SK-N-SH (cell line): ENCODE results near the gene SPEM1. TPM values are rescaled to one million over a fixed set of nuclear protein-coding genes. Genes with fewer than 3 reads are reported as not detected.

Source experiments
- CTCF ChIA-PET: fragments of 300-600, 350-600 bp; formaldehyde crosslinking; extraction: SDS; loops from one replicate; lab custom pipeline; 2021; lab: Yijun Ruan, JAX
- POLR2A ChIA-PET: fragments of 350-600 bp; sonication (Branson Sonifier 250); formaldehyde crosslinking; extraction: SDS; loops from one replicate; lab custom pipeline; 2020; ENCODE audit warnings: antibody characterized with exemption, inconsistent platforms; lab: Yijun Ruan, JAX
- DNase-seq: peaks from one replicate; pipeline ENCODE4 v3.0.0; 2012
- H2AFZ ChIP-seq: fragments of 200-600 bp; sonication (generic); 2 replicates; pipeline ENCODE4 v1.8.1; 2016; ENCODE audit warnings: antibody characterized with exemption, mild to moderate bottlenecking, low read depth
- H3F3A ChIP-seq: fragments of 200-600 bp; sonication (generic); replicated peaks from 2 replicates; pipeline ENCODE3; 2016; ENCODE audit warnings: antibody characterized with exemption, mild to moderate bottlenecking; ENCODE audit not compliant: insufficient read depth
- H3K27ac ChIP-seq, 2 experiments: fragments of 200-500 bp in 1 of 2; fragments of 200-600 bp in 1 of 2; sonication (Bioruptor generic) in 1 of 2; sonication (generic), shearing (Covaris generic) in 1 of 2; 2 replicates each; pipeline versions ENCODE4 v1.5.1 to v1.6.1; 2014 to 2016; ENCODE audit warnings: low read depth in 2 of 2, inconsistent platforms in 1 of 2, low read length in 1 of 2, mild to moderate bottlenecking in 1 of 2, mixed read lengths in 1 of 2
- H3K27me3 ChIP-seq: fragments of 200-600 bp; sonication (generic), shearing (Covaris generic); 2 replicates; pipeline ENCODE4 v1.6.1; 2016; ENCODE audit warnings: mixed run types; ENCODE audit not compliant: insufficient read depth
- H3K36me3 ChIP-seq, 2 experiments: fragments of 200-500 bp in 1 of 2; fragments of 200-600 bp in 1 of 2; sonication (Bioruptor generic) in 1 of 2; sonication (generic) in 1 of 2; replicated peaks in 1 of 2; 2 replicates each; pipeline versions ENCODE3 to v1.5.1; 2014 to 2016; ENCODE audit warnings: low read length in 1 of 2, mild to moderate bottlenecking in 1 of 2; ENCODE audit not compliant: insufficient read depth in 2 of 2, control insufficient read depth in 1 of 2
- H3K4me1 ChIP-seq, 2 experiments: fragments of 200-500 bp in 1 of 2; fragments of 200-600 bp in 1 of 2; sonication (Bioruptor generic) in 1 of 2; sonication (generic), shearing (Covaris generic) in 1 of 2; 2 replicates each; pipeline versions ENCODE4 v1.5.1 to v1.6.1; 2014 to 2016; ENCODE audit warnings: low read depth in 1 of 2, low read length in 1 of 2, mixed run types in 1 of 2; ENCODE audit not compliant: insufficient read depth in 2 of 2, control insufficient read depth in 1 of 2
- H3K4me2 ChIP-seq: fragments of 200-600 bp; sonication (generic), shearing (Covaris generic); 2 replicates; pipeline ENCODE4 v1.6.1; 2017; ENCODE audit warnings: mixed run types
- H3K4me3 ChIP-seq, 2 experiments: fragments of 200-500 bp in 1 of 2; fragments of 200-600 bp in 1 of 2; sonication (Bioruptor generic) in 1 of 2; sonication (generic), shearing (Covaris generic) in 1 of 2; 2 replicates each; pipeline versions ENCODE4 v1.5.1 to v1.8.1; 2014 to 2016; ENCODE audit warnings: low read depth in 2 of 2, inconsistent platforms in 1 of 2, low read length in 1 of 2, mild to moderate bottlenecking in 1 of 2, mixed read lengths in 1 of 2, moderate library complexity in 1 of 2
- H3K79me2 ChIP-seq: fragments of 200-600 bp; sonication (generic); 2 replicates; pipeline ENCODE4 v1.8.1; 2017; ENCODE audit warnings: mild to moderate bottlenecking; ENCODE audit not compliant: insufficient read depth
- H3K9ac ChIP-seq: fragments of 200-600 bp; sonication (generic); 2 replicates; pipeline ENCODE4 v1.6.1; 2017; ENCODE audit warnings: mixed run types
- H3K9me2 ChIP-seq: fragments of 200-600 bp; sonication (generic); 2 replicates; pipeline ENCODE4 v1.6.1; 2017; ENCODE audit warnings: mixed run types
- H3K9me3 ChIP-seq: fragments of 200-600 bp; sonication (generic); 2 replicates; pipeline ENCODE4 v1.6.1; 2017; ENCODE audit warnings: mixed run types, mild to moderate bottlenecking, moderate library complexity
- H4K20me1 ChIP-seq: fragments of 200-600 bp; sonication (generic); 2 replicates; pipeline ENCODE4 v1.6.1; 2017; ENCODE audit warnings: mild to moderate bottlenecking, mixed run types; ENCODE audit not compliant: insufficient read depth
- ELF1 ChIP-seq: IDR thresholded peaks from 2 replicates; pipeline ENCODE4 v1.4.0; 2012
- FOXJ3 ChIP-seq: sonication (generic); formaldehyde crosslinking; IDR thresholded peaks from 2 replicates; pipeline ENCODE4 v1.5.1; 2020; ENCODE audit warnings: mild to moderate bottlenecking, missing genetic modification reagents
- FOXM1 ChIP-seq: IDR thresholded peaks from 2 replicates; pipeline ENCODE4 v1.4.0; 2012; ENCODE audit warnings: low read depth, mild to moderate bottlenecking
- GATA2 ChIP-seq: sonication (generic); formaldehyde crosslinking; IDR thresholded peaks from 2 replicates; pipeline ENCODE4 v1.5.0; 2020; ENCODE audit warnings: mild to moderate bottlenecking, missing genetic modification reagents
- IRF3 ChIP-seq: fragments of 150-350 bp; IDR thresholded peaks from 2 replicates; pipeline ENCODE4 v1.6.1; 2016; ENCODE audit warnings: mild to moderate bottlenecking, low read depth, low read length
- JUND ChIP-seq: IDR thresholded peaks from 2 replicates; pipeline ENCODE4 v1.4.0; 2012
- MXI1 ChIP-seq: IDR thresholded peaks from 2 replicates; pipeline ENCODE4 v1.6.1; 2012; ENCODE audit warnings: mild to moderate bottlenecking, low read depth, low read length, improper control_type of control experiment
- POLR2AphosphoS5 ChIP-seq: IDR thresholded peaks from 2 replicates; pipeline ENCODE4 v1.6.1; 2012; ENCODE audit warnings: low read depth, low read length
- RCOR1 ChIP-seq: fragments of 150-350 bp; IDR thresholded peaks from 2 replicates; pipeline ENCODE4 v1.6.1; 2017; ENCODE audit warnings: antibody characterized with exemption, low read length
- RFX5 ChIP-seq: IDR thresholded peaks from 2 replicates; pipeline ENCODE4 v1.6.1; 2012; ENCODE audit warnings: mild to moderate bottlenecking, improper control_type of control experiment, low read length
- SMC3 ChIP-seq: IDR thresholded peaks from 2 replicates; pipeline ENCODE4 v1.6.1; 2012; ENCODE audit warnings: low read depth, low read length, improper control_type of control experiment
- TCF12 ChIP-seq: IDR thresholded peaks from 2 replicates; pipeline ENCODE4 v1.4.0; 2012
- WGBS: methylation state at CpG from one replicate; pipeline ENCODE4 v1.1.6; 2017; ENCODE audit warnings: low lambda C conversion rate; 5-methylcytosine and 5-hydroxymethylcytosine counted together
- polyA plus RNA-seq, 3 experiments: library from polyadenylated mRNA; depleted of rRNA; stranded (reverse); fragments of >200 nt; gene quantifications; 2 replicates each; pipeline ENCODE4 v1.2.3, GENCODE V29; 2012
- TF ChIP-seq, protein P1 (sequence below): IDR thresholded peaks from 2 replicates; pipeline ENCODE4; 2012

The SPEM1 gene
- polyA plus RNA-seq, 1 of the 3 experiments (the other 2 are of a cell fraction): not detected

DNA sequence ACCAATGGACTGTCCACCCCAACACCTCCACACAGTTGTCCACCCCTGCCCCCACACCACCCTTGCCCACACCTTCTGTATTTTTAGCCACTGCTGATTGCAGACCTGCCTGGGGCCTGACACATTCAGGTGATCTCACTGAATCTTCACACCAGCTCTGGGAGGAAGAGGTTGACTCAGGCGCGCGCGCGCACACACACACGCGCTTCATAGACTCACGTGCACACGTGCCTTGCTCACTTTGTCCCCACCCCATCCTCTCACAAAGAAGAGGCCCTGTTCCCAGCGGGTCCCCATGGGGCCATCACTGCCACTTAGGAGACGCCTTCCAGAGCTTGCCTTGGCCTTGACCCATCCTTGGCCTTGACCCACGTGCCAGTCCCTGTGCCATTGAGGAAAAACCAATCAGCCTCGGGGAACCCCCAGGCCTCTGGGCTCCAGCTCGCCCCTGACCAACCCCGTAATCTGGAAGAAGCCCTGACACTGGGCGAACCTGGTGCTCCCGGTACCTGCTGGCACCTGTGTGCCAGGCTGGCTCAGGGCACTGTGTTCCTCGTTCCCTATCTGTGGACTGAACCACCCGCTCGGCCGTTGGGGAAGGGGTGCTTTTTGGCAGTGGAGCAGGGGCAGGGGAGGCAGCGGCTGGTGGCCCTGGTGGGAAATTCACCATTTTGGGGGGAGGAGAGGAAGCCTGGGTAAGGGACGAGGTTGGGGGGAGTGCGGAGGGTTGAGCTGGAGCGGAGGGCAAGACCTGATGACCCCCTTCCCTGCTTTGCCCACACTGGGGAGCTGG lies 9.3 kb upstream of the SPEM1 start:
- H3K4me3 ChIP-seq: no peak overlapping the region
- H4K20me1 ChIP-seq: peaks cover 11% of the 10 kb centered on the region; the same call in 1 of the 2 replicates
- CTCF ChIA-PET: interaction anchor here (2.8 kb wide), 1 partner anchor 26 kb away, joined by 8 read pairs; no protein-coding TSS in a partner anchor
- POLR2A ChIA-PET: no interaction called here
- WGBS: 91% methylated on average over 16 of the region's 25 CpGs
- no peaks in the 10 kb centered on the region for H3K9me2 ChIP-seq
- no peak overlapping the region for H2AFZ ChIP-seq
- H3K79me2 ChIP-seq: peaks cover 17% of the 10 kb centered on the region
- H3F3A ChIP-seq: no peaks in the 10 kb centered on the region
- no peak overlapping the region for H3K9ac ChIP-seq
- H3K4me2 ChIP-seq: no peak overlapping the region
- H3K9me3 ChIP-seq: no peaks in the 10 kb centered on the region
- TF ChIP-seq RFX5 (no peak), SMC3 (no peak), TCF12 (no peak), FOXM1 (no peak), FOXJ3 (CRISPR knock-in tag) (no peak), MXI1 (no peak), GATA2 (CRISPR knock-in tag) (no peak), ELF1 (no peak), IRF3 (no peak), POLR2AphosphoS5 (no peak), RCOR1 (no peak)
- TF ChIP-seq, protein P1, sequence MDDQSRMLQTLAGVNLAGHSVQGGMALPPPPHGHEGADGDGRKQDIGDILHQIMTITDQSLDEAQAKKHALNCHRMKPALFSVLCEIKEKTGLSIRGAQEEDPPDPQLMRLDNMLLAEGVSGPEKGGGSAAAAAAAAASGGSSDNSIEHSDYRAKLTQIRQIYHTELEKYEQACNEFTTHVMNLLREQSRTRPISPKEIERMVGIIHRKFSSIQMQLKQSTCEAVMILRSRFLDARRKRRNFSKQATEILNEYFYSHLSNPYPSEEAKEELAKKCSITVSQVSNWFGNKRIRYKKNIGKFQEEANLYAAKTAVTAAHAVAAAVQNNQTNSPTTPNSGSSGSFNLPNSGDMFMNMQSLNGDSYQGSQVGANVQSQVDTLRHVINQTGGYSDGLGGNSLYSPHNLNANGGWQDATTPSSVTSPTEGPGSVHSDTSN: no peak
- TF ChIP-seq, all 33 proteins: peak for 0
- Histone ChIP-seq H3K4me1 (peaks cover 0 to 15% of the 10 kb centered on the region in 2 experiments; a peak in 1 of 4 replicates), H3K36me3 (peaks cover 8 to 53% of the 10 kb centered on the region in 2 experiments), H3K27ac (no peak overlapping the region), H3K27me3 (no peaks in the 10 kb centered on the region)
- no peak for DNase-seq

DNA sequence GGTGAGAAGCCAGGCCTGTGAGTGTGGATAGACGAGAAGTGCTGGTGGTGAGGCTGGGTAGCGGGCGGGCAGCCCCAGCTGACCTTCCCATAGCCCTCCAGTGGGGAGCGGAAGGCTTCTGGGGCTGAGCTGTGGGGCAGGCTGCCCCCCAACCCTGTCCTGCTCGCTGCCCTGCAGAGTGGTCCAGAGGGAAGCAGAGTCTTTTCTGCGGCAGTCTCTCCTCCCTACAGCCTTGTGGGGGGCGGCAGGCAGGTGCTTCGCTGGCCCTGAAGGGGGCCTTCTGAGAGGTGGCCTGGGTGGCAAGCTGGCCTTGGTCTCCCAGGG lies 8.7 kb upstream of the SPEM1 start:
- Histone ChIP-seq H3K27me3 (no peaks in the 10 kb centered on the region), H3K9me3 (no peaks in the 10 kb centered on the region), H3K9me2 (no peaks in the 10 kb centered on the region), H3F3A (no peaks in the 10 kb centered on the region), H3K9ac (no peak overlapping the region), H3K79me2 (peaks cover 11% of the 10 kb centered on the region), H3K4me1 (peaks cover 0 to 11% of the 10 kb centered on the region in 2 experiments; a peak in 1 of 4 replicates), H3K4me2 (no peak overlapping the region), H4K20me1 (peaks cover 7% of the 10 kb centered on the region; the same call in 1 of the 2 replicates), H3K27ac (no peak overlapping the region), H3K4me3 (no peak overlapping the region), H2AFZ (no peak overlapping the region), H3K36me3 (peaks cover 8 to 57% of the 10 kb centered on the region in 2 experiments)
- TF ChIP-seq JUND: no peak
- no peak for TF ChIP-seq POLR2AphosphoS5
- no peak for DNase-seq
- WGBS: 92% methylated on average over 2 of the region's 8 CpGs
- POLR2A ChIA-PET: no interaction called here
- CTCF ChIA-PET: interaction anchor here (2.8 kb wide), 1 partner anchor 25 kb away, joined by 8 read pairs; no protein-coding TSS in a partner anchor
